Measurements from ENCODE around the gene ANO3. TPM values are rescaled to one million over a fixed set of nuclear protein-coding genes. Genes with fewer than 3 reads are reported as not detected.
A peak's percentile ranks its signal among the peaks of the same experiment; 100 is the strongest.
"Not testable (repeated sequence)": the region's sequence is repeated elsewhere in the genome, so short reads cannot be mapped to it uniquely, and the experiment has no call there.

ANO3 gene
- total RNA-seq, 1 donor from 2014 or later = 30.0 TPM

DNA sequence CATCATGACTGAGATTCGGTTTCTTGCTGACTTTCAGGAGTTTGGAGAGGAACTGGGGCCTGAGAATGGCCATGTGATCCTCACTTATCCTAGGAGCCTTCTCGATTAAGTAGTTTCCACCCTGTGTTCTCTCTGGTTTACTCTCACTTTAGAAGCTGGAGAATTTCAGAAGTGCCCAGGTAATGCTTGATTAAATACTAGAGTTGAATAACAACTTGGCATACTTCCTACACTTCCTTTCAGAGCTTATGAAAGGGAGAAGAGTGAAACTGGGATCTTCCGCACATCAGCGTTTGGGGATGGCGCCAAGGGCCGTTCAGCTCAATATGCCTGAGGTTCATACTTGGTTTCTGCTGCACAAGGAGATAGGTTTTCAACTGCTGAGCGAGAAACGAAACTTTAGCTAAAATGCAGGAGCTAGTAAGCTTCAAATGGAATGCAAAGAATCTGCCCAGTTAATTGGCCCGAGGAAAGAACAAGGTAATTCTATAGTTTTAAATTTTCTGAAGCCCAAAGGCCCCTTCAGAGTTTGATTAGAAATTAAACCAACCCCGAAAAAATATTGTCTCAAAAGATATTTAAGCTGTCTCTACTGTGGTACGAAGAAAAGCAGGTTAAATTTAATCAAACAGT, 241.0 kb downstream of the ANO3 start:
- no peak for DNase-seq (ENCODE audit: low spot score)

DNA sequence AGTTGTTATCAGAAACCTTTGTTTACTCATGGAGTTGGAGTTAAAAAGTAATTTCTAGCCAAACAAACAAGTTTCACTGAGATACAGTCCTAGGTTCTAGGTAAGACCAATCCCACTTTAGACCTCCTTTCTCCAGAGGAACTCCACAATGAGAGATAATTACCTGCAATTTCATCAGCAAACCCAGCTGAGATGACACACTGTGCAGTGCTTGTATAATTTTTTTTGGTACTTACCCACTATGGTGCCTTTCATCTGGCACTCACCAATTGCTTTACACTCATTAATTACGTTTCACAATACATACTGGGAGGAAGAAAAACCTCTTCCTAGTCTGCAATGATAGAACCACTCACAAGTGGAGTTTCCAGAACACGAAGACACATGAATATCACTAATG, 242.0 kb downstream of the ANO3 start:
- DNase-seq (ENCODE audit: low spot score) = no peak

DNA sequence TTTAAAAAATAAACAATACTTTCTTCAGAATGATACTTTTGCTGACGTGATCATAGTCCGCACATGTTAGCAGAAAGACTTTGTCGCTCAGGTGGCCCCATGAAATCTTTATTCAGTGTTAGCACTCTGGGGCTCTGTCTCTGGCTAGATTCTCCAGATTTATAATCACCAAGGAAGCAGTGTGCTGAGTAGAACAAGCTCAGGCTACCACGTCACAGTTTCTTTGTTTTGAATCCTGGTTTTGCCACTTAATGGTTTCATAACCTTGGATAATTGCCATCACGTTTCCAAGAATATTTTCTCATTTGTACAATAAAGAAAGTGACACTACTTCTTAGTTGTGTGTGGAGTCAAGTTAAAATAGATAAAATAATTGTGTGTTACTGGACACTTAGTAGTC, 244.0 kb downstream of the ANO3 start:
- DNase-seq (ENCODE audit: low spot score) = no peak

DNA sequence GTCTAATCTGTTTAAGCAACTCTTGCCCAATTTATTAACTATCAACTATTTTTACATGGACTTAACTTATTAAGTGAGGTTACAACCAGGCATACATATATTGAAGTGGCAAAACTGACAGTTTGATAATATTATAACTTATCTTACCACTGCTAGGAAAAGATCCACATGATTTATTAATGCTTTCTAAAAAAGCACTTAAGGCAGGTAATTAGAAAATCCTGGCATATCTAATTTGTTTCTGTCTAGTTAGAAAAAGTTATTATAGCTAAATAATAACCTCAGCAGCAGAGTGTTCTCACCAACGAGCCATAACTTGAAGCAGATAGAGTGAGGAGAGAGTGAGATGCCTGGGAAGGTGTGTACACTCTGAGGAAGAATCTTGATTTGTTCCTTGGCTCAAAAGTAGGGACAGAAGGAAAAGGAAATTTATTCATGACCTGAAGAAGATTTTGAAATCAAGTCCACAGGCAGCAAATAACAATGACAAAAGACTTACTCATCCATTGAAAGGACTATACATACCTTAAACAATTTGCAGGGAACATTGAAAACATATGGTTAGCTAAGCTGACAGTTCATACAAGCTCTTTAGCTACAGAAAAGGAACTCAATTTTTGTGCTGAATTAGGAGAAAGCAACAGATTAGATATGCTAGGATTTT, 247.2 kb downstream of the ANO3 start:
- DNase-seq (ENCODE audit: low spot score) = no peak

DNA sequence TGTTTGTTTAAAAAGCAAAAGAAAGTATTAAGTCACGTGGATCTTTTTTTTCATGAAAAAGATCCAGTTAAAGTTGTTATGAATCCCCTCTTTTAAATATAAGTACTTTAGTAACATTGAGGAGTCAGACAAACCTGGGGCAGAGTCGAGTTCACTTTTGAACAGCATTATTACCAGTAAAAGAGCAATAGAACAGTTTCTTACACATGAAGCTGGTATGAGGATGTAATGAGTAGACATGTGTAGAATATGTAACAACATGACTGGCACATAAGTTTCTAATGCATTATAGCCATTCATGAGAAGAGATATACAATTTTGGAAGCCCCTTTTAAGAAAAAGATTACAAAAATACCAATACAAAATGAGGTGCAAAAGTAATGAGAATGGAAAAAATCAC, 247.8 kb downstream of the ANO3 start:
- no peak for DNase-seq (ENCODE audit: low spot score)

DNA sequence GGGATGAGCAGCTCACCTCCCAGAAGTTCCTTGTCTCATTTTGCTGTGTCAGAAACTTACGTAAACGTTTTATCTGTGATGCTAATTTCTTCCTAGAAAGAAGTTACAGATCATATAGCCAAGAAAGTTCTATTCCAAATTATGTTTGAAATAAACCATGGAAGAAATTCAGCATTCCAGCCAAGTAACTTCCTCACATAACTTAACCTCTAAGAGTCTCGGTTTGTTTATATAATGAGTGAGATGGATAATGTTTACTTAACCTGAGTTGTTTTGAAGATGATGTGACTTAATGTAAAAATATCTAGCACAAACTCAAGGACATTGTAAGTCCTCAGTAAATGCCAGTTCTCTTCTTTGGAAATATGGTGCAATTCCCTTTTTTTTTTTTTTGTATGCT, 249.0 kb downstream of the ANO3 start:
- no peak for DNase-seq (ENCODE audit: low spot score)

DNA sequence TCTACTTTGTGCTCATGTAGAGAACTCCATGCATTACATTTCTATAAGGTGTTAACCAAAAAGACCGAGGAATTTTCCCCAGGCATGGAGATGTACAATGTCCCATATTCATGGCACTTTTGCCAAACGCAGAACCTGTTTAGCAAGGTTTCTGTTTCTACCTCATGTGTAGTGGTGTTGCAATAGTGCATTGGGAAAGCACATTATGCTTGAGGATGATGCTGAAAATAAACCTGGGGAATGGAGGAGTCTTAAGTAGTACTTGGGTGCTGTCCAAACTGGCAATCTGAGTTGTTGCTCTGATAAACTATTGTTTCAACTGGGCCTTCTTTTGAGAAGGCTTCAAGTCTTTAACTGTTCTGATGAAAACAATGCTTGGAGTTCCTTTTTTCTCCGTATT, 251.6 kb downstream of the ANO3 start:
- DNase-seq (ENCODE audit: low spot score) = peak; percentile 50

DNA sequence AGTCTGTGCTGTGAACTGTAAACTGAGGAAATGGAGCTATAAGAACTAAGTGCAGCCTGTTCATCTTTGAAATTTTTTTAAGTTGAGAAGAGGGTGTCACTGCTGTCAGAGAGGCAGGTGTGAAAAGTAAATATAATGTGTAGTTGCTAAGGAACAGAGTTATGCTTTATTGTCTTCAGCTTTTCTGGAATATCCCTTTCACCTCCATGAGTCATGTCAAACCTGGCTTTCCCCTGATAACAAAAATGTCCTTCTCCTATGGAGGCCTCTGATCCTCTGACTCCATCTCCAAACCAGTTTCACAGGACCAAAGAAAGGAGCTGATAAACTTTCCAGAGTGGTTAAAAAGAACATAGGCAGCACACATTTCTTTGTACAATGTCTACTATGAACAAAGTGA, 252.9 kb downstream of the ANO3 start:
- DNase-seq (ENCODE audit: low spot score) = no peak

DNA sequence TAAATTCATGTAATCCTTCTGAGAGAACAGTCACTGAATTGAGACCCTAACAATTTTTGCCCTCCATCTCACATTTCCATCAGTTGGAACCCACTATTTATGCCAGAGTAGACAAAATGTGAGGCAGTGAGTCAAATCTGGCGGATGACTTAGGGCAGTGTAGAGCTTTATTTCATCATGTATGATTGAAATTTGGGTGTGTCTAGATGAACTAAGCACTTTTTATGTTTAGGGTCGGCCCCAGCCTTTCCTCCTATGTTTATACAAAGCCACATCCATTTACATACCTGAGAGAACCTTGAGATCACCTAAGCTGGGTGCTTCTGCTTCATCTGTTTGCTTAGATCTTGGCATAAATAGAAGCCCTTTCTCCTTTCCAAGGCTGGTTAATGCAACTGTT, 255.1 kb downstream of the ANO3 start:
- no peak for DNase-seq (ENCODE audit: low spot score)

DNA sequence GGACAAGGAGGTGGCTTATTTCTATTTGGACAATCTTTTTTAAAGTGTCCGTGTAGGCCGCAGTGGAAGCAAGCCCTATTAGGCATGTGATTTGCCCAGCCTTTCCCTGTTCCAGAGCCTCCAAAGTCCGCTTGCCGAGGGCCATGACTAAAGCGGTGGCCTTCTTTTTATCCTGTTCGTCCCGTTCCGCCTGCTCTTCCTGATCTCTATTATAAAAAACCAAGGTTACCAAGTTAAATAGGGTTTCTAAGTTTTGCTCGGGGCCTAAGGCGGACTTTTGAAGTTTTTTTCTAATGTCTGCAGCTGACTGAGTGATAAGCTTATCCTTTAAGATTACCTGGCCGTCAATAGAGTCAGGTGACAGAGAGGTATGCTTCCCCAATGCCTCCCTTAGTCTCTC, 261.8 kb downstream of the ANO3 start:
- no peak for DNase-seq (ENCODE audit: low spot score)

DNA sequence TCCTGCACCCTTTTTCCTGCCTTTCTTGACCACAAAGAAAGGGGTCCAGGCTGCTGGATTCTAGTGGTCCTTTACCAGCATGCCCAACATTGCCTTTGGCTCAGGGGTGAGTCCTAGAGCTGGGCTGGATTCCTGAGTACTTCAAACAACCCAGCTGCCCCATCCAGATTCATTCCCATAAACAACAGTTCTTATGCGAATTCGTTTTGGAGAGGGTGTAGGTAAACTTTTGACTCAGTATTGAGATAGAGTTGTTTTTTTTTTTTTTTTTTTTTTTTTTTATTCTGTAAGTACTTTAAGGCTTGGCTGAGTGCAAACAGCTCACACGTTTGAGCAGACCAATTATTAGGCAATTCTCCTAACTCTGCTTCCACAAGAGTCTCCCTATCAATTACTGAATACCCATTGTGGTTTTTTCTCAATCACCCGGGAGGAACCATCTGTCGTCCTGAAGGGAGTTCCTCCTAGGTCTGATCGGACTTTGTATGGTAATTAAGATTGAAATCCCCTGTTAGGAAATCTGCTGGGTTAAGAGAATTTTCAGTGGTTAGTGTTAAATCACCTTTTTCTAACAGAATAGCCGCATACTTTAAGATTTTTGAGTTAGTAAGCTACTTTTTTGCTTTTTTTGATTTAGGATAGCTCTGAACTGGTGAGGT, 263.4 kb downstream of the ANO3 start:
- not testable (repeated sequence) for DNase-seq (ENCODE audit: low spot score)

DNA sequence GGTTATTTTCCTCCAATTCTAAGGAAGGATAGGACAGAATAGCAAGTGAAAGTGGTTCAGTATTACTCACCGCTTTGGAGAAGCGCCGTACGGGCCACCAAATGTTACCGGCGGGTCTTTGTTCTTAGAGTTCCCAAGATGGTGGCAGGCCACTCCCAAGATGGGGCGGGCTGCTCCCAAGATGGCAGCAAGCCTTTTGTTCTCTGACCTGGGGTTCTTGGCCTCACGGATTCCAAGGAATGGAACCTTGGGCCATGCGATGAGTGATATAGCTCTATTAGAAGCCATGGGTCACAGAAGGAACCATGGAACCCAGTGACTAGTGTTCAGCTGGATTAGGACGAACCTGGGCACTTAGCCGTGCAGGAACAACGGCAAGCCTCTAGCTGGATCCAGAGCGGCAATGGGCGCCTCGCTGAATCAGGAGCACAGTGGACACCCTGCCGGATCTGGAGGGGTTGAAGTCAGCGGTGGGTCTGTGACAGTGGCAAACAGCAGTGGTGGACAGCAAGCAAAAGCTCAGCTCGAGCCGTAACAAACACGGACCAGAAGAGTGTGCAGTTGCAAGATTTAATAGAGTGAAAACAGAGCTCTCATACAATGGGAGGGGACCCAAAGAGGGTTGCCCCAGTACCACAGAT, 265.2 kb downstream of the ANO3 start:
- not testable (repeated sequence) for DNase-seq (ENCODE audit: low spot score)

DNA sequence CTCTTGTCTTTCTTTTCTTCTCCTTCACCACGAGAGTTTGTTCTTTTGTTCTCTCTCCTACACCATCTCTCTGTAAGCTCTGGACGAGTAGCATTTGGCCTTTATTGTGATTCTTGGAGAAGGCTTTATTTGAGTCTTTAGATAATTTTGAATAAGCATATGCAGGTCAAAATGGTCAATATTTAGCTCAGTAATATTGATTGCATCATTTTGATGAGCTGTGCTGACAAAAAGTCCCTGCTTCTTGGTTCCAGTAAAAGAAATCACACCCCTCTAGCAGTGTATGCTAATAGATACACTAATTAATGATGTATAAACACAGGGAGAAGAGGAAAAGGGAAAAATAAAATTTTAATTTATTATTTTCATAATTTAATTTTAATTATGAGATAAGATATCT, 266.0 kb downstream of the ANO3 start:
- DNase-seq (ENCODE audit: low spot score) = no peak

DNA sequence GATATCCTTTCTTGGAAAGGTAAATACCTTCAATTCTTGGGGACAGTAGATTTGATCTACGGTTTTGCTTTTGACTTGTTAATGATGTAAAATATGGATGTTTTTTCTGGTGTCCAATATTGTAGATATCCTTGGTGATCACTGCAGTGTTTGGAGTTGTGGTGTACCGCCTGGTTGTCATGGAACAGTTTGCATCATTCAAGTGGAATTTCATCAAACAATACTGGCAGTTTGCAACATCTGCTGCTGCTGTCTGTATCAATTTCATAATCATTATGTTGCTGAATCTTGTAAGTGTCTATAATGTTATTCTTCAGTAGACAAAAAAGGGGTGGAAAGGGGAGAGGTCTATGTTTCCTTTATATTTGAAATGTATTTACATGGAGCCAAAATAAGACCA, 267.5 kb downstream of the ANO3 start:
- no peak for DNase-seq (ENCODE audit: low spot score)

DNA sequence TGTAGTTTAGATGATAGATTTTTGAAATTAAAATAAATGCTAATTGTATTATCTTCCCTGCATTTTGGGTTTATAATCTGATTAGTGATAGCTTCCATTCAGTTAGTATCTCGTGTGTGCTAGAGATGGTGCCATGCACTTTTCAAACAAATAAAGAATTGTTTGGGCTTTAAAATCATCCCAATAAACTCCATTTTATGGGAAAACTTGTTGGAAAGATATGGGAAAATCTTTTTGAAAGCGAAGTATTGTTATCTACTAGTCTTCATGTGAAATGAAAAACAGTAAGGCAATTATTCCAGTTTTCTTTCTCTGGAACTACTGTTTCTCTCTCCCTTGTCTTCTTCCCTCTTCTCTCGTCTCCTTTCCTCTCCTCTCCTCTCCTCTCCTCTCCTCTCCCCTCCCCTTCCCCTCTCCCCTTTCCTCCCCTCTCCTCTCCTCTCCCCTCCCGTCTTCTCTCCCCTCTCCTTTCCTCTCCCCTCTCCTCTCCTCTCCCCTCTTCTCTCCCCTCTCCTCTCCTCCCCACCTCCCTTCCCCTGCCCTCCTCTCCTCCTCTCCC, 268.0 kb downstream of the ANO3 start:
- no peak for DNase-seq (ENCODE audit: low spot score)

DNA sequence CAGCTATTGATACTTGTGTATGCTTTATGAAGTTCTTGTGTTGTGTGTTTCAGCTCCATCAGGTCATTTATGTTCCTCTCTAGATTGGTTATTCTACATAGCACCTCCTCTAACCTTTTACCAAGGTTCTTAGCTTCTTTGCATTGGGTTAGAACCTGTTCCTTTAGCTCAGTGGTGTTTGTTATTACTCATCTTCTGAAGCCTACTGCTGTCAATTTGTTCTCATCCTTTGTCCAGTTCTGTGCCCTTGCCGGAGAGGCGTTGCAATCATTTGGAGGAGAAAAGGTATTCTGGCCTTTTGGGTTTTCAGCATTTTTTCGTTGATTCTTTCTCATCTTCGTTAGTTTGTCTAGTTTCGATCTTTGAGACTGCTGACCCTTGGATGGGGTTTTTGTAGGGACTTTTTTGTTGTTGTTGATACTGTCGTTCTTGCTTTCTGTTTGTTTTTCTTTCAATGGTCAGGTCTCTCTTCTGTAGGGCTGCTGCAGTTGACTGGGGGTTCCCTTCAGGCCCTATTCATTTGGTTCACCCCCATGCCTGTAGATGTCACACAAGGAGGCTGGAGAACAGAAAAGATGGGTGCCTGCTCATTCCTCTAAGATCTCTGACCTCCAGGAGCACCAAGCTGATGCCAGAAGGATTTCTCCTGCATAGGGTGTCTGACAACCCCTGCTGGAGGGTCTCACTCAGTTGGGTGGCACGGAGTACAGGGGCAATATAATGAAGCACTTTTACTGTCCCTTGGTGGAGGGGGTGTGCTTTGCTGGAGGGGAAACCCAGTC, 276.0 kb downstream of the ANO3 start:
- DNase-seq (ENCODE audit: low spot score) = no peak

DNA sequence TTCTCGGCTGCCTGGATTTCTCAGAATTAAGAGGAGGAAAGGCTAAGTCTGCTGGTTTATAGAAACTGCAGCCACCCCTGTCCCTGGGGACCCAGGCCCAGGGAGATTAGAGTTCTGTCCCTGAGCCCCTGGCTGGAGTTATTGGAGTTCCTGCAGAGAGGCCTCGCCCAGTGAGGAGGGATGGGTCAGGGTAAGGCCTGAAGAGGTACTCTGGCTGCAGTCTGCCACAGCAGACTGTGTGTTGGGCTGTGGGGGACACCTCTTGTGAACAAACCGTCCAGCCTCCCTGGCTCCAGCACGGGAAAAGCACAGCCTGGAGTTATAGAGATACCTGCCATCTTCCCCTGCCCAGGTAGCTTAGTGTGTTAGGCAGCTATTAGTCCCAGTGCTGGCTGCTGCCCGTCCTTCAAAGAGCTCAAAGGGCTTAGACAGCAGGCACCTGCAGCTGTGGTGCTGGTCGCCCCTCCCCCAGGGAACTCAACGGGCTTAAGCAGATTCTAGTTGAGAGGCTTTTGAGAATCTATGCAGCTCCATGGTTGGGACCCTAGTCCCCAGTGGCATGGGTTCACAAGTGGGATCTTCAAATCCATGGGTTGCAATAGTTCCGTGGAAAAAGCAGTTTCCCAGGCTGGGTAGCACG, 276.7 kb downstream of the ANO3 start:
- no peak for DNase-seq (ENCODE audit: low spot score)

DNA sequence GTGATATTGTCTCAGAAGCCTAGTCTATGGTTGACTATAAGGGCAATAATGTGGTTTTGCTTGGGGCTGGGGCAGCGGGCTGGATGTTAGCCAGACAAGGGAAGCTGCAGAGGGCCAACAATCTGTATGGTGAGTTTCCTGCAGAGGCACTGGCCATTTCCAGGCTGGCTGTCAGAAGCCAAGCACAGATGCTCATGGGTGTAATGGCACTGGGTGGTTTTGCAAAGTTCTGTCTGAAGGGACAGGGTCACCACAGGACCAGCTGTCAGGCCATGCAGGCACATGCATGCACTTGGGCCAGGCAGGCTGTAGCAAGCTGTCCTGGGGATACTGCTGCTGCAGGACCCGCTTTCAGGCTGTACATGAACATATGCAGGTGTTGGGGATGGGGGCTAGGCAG, 281.8 kb downstream of the ANO3 start:
- DNase-seq (ENCODE audit: low spot score) = no peak

DNA sequence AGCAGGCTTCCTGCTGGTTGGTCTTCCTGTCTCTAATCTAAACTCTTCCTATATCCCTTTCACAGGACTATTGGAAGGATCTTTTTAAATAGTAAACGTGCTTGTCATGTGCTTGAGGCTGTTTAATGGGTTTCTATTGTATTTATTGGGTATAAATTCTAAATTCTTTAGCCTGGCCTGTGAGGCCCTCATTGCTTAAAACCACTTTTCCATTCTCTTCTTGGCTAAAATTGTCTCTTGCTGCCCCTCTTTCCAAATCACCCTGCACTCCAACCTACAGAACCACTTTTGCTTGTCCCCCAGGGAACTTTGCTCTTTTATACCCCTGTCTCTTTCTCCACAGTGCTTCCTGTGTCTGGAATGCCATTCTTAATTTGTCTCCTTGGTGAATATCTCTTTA, 286.5 kb downstream of the ANO3 start:
- no peak for DNase-seq (ENCODE audit: low spot score)

DNA sequence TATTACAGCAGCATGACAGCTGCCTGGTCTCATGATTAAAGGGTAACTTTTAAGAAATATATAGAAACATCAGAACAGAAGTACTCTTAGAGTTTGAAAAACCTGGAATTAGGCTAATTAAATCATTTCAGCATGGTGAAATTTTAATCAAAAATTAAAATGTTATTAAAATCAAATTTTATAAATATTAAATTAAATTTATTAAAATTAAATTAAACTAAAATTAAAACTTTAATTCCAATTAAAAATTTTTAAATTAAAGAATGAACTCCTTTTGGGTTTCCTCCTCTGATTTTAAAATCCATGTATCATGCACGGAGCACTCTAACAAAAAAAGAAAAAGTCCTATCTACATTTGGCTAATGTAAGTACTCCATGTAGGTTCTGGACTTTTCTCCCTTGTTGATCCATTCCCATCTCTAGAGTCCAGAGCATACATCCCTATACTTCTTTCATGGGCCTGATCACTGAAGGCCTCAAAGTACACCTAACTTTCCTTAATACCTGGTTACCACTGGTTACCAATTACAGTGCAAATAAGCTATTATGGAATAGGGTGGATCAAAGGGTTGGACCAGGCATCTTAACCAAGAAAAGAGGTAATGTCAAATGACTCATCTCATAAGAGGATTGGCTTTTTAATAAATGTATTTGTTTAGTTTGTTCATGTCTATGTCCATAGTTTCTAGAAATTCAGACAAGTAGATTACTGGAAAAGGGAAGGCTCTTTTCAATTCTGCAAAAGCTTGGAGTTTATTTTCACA, 288.5 kb downstream of the ANO3 start:
- DNase-seq (ENCODE audit: low spot score) = no peak

DNA sequence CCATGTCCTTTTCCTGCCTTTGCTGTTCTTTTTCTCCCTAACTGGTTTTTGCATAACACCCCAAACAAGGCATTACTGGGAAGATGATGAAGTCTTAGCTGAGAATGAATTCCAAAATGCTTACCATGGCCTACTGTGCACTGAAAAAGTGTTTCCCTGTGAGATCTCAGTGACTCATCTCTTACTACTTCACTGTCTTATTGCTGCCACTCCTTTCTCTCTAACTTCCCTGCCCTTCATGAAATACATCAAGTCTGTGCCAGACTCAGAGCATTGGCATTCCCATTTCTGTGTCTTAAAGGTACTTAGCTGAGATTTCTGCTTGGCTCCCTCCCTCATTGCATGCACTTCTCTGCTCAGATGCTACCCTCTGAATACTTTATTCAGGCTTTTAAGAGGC, 289.2 kb downstream of the ANO3 start:
- no peak for DNase-seq (ENCODE audit: low spot score)
